Endothelial cell of umbilical vein (primary cell): ENCODE data around the gene MAPKAP1.

Experiments used
- CTCF ChIP-seq, 2 donors: IDR thresholded peaks; 1 replicate in 1 of 2; 2 replicates in 1 of 2; pipeline ENCODE4 v1.5.1; 2011; ENCODE audit warnings: low read length in 2 of 2, mild to moderate bottlenecking in 2 of 2, moderate library complexity in 2 of 2, control low read depth in 1 of 2, inconsistent platforms in 1 of 2, low read depth in 1 of 2; ENCODE audit not compliant: insufficient read depth in 1 of 2; ENCODE audit errors: extremely low read depth in 1 of 2
- EZH2 ChIP-seq: IDR thresholded peaks from 2 replicates; pipeline ENCODE4 v1.6.1; 2012; ENCODE audit warnings: borderline replicate concordance, low read depth, mild to moderate bottlenecking, moderate library complexity, low read length, inconsistent platforms; ENCODE audit not compliant: severe bottlenecking
- FOS ChIP-seq: IDR thresholded peaks from 2 replicates; pipeline ENCODE4 v1.6.1; 2011; ENCODE audit warnings: mild to moderate bottlenecking, low read length, moderate library complexity, borderline replicate concordance; ENCODE audit not compliant: insufficient read depth
- GATA2 ChIP-seq: IDR thresholded peaks from 2 replicates; pipeline ENCODE4 v1.7.0; 2011; ENCODE audit warnings: low read depth, mild to moderate bottlenecking, moderate library complexity, mixed read lengths, low read length; ENCODE audit not compliant: insufficient read length, insufficient read depth
- JUN ChIP-seq: IDR thresholded peaks from 2 replicates; pipeline ENCODE4 v1.6.1; 2011; ENCODE audit warnings: borderline replicate concordance, low read depth; ENCODE audit not compliant: insufficient read length, insufficient read depth
- MAX ChIP-seq: IDR thresholded peaks from 2 replicates; pipeline ENCODE4 v1.6.1; 2011; ENCODE audit not compliant: insufficient read depth, insufficient read length
- MYC ChIP-seq: IDR thresholded peaks from one replicate; pipeline ENCODE4 v1.6.1; 2011; ENCODE audit warnings: mild to moderate bottlenecking, low read depth, low read length
- POLR2A ChIP-seq: IDR thresholded peaks from 2 replicates; pipeline ENCODE4 v1.6.1; 2012; ENCODE audit warnings: low read depth, mild to moderate bottlenecking, control low read depth, low read length
- POLR2AphosphoS5 ChIP-seq: IDR thresholded peaks from 2 replicates; pipeline ENCODE4 v1.6.1; 2012; ENCODE audit warnings: low read depth, mild to moderate bottlenecking, control low read depth, low read length, moderate library complexity; ENCODE audit not compliant: insufficient read depth

GRCh38 chr9:125694478-125694877 lies 12.5 kb downstream of the MAPKAP1 start:
- TF ChIP-seq CTCF (IDR thresholded peaks at IDR 0.05; ENCODE audit: extremely low read depth in 1 of 2, insufficient read depth in 1 of 2, low read depth in 1 of 2, low read length in 2 of 2) = no peak
- TF ChIP-seq EZH2 = no peak
- no peak for TF ChIP-seq MAX
- TF ChIP-seq POLR2AphosphoS5 = no peak
- TF ChIP-seq MYC = no peak
- TF ChIP-seq POLR2A = no peak
- TF ChIP-seq JUN = no peak
- TF ChIP-seq FOS = no peak
- no peak for TF ChIP-seq GATA2
